Thoracic aorta (tissue), 2 donors: Measurements from ENCODE around the gene CAMK1D. TPM values are rescaled to one million over a fixed set of nuclear protein-coding genes. Genes with fewer than 3 reads are reported as not detected.

Experiments used
- ATAC-seq: fragments of 150-250 bp; one replicate; pipeline ENCODE4 v1.8.0; 2017; ENCODE audit warnings: low read depth; ENCODE audit not compliant: insufficient number of reproducible peaks, low FRiP score
- DNase-seq: peaks from one replicate; pipeline ENCODE4 v3.0.0-alpha.2; 2020; ENCODE audit warnings: low spot score
- H3K27ac ChIP-seq, 2 donors: fragments of 200-600 bp; sonication (generic); 1 replicate in 1 of 2; 2 replicates in 1 of 2; pipeline ENCODE4 v1.5.1; 2016; ENCODE audit warnings: mild to moderate bottlenecking in 2 of 2, moderate library complexity in 2 of 2
- H3K27me3 ChIP-seq: fragments of 200-600 bp; sonication (generic); replicated peaks from 2 replicates; pipeline ENCODE4 v1.6.0; 2016; ENCODE audit warnings: mild to moderate bottlenecking; ENCODE audit not compliant: insufficient read depth
- H3K36me3 ChIP-seq: fragments of 200-600 bp; sonication (generic); one replicate; pipeline ENCODE4 v1.5.1; 2016
- H3K4me1 ChIP-seq, 2 donors: fragments of 200-600 bp; sonication (generic); 1 replicate in 1 of 2; 2 replicates in 1 of 2; pipeline versions ENCODE4 v1.5.1 to v1.6.0; 2016; ENCODE audit warnings: low read depth in 2 of 2, mild to moderate bottlenecking in 1 of 2; ENCODE audit not compliant: control insufficient read depth in 1 of 2
- H3K4me3 ChIP-seq: fragments of 200-600 bp; sonication (generic); 2 replicates; pipeline ENCODE4 v1.5.1; 2016; ENCODE audit warnings: mild to moderate bottlenecking
- H3K9me3 ChIP-seq: fragments of 200-600 bp; sonication (generic); 2 replicates; pipeline ENCODE4 v1.5.1; 2016
- total RNA-seq, 2 donors: library from RNA; depleted of rRNA; stranded (reverse); fragments of >200 nt; gene quantifications; one replicate each; pipeline versions ENCODE4 v1.1.0 to v1.2.3, GENCODE V29; 2016
- TF ChIP-seq, protein P1 (sequence below): fragments of 200-600 bp; sonication (generic); IDR thresholded peaks from one replicate; pipeline ENCODE4 v1.5.1; 2019; ENCODE audit warnings: antibody characterized with exemption

CAMK1D gene
- total RNA-seq, 2 donors from 2014 or later, result 8.7 to 11.2 TPM

DNA sequence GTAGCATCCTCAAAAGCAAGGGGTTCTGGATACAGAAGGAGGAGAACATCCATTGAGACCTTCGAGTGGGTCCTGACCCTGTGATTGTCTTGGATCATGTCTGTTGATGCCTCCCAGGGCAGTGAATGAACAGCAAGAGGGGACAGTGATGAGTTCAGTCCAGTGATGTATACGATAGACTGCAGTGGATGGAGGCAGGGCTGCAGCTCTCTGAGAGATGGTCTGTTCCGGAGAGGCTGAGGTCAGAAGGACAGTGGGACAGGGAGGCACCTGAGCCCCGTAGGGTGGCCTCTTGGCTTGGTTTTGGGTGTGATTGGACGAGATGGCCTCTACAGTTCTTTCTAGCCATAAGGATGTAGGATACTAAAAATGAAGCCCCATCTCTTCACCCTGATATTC is 280.4 kb downstream of the CAMK1D start:
- DNase-seq, result no peak
- H3K27ac ChIP-seq, result no peak overlapping the region
- H3K4me1 ChIP-seq, result no peaks in the 10 kb centered on the region
- ATAC-seq, result no peak
- no peaks in the 10 kb centered on the region for H3K36me3 ChIP-seq
- no peaks in the 10 kb centered on the region for H3K9me3 ChIP-seq
- TF ChIP-seq, protein P1, sequence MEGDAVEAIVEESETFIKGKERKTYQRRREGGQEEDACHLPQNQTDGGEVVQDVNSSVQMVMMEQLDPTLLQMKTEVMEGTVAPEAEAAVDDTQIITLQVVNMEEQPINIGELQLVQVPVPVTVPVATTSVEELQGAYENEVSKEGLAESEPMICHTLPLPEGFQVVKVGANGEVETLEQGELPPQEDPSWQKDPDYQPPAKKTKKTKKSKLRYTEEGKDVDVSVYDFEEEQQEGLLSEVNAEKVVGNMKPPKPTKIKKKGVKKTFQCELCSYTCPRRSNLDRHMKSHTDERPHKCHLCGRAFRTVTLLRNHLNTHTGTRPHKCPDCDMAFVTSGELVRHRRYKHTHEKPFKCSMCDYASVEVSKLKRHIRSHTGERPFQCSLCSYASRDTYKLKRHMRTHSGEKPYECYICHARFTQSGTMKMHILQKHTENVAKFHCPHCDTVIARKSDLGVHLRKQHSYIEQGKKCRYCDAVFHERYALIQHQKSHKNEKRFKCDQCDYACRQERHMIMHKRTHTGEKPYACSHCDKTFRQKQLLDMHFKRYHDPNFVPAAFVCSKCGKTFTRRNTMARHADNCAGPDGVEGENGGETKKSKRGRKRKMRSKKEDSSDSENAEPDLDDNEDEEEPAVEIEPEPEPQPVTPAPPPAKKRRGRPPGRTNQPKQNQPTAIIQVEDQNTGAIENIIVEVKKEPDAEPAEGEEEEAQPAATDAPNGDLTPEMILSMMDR, result no peak
- H3K4me3 ChIP-seq, result no peak overlapping the region
- no peaks in the 10 kb centered on the region for H3K27me3 ChIP-seq

- no peak overlapping the region for H3K4me3 ChIP-seq
- TF ChIP-seq, protein P1, result no peak
Measured at GRCh38 chr10:12631216-12631615, 281.9 kb downstream of the CAMK1D start.

GRCh38 chr10:12631787-12632562 is 282.6 kb downstream of the CAMK1D start:
- H3K36me3 ChIP-seq, result no peaks in the 10 kb centered on the region
- no peaks in the 10 kb centered on the region for H3K27me3 ChIP-seq
- no peak for DNase-seq
- ATAC-seq, result no peak
- no peak overlapping the region for H3K4me3 ChIP-seq
- H3K9me3 ChIP-seq, result no peaks in the 10 kb centered on the region
- H3K27ac ChIP-seq, result no peak overlapping the region
- TF ChIP-seq, protein P1, result no peak
- no peaks in the 10 kb centered on the region for H3K4me1 ChIP-seq

More at GRCh38 chr10:12631216-12631615, 281.9 kb downstream of the CAMK1D start:
- DNase-seq, result no peak
- no peaks in the 10 kb centered on the region for H3K4me1 ChIP-seq
- no peaks in the 10 kb centered on the region for H3K9me3 ChIP-seq
- ATAC-seq, result no peak
- H3K27me3 ChIP-seq, result no peaks in the 10 kb centered on the region
- H3K27ac ChIP-seq, result no peak overlapping the region
- no peaks in the 10 kb centered on the region for H3K36me3 ChIP-seq

DNA sequence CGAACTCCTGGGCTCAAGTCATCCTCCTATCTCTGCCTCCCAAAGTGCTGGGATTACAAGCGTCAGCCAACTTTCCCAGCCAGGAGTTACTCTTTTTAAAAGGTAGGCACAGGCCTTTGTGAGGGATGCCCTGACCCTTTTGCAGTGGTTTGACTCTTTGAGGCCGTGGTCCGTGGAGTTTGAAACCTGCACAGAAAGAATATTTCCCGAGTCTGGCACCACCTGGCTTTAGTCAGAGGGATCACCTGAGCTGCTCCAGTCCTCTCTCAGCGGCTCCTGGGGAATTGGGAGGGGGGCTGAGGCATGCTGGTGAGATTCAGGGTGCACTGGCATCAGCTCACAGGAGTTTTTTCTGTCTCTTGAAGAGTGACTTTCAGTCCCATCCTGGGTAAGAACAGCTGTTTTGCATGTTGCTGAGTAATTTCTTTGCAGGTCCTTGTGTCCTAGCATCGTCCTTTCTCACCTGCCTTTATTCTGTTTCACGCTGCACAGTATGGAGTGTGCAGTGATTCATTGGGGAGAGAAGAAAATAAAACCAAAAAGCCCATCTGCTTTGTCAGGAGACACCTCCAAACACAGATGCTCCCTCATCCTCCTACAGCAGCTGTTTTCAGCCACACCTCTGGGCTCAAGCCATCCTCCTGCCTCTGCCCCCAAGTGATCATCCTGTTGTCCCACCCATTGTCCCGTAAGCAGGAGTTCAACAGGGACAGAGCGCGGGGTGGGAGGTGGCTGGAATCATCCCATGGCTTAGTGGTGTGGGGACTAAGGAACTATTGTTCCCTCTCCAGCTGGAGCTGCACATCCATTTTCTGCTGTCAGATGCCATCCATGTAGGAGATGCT is 284.7 kb downstream of the CAMK1D start:
- H3K36me3 ChIP-seq, result no peaks in the 10 kb centered on the region
- no peaks in the 10 kb centered on the region for H3K4me1 ChIP-seq
- TF ChIP-seq, protein P1, result no peak
- ATAC-seq (no peak), DNase-seq (no peak)
- H3K4me3 ChIP-seq, result no peak overlapping the region
- H3K27me3 ChIP-seq, result no peaks in the 10 kb centered on the region
- no peaks in the 10 kb centered on the region for H3K9me3 ChIP-seq
- H3K27ac ChIP-seq, result no peak overlapping the region

GRCh38 chr10:12634621-12634931 is 285.2 kb downstream of the CAMK1D start:
- Histone ChIP-seq H3K36me3 (no peaks in the 10 kb centered on the region), H3K4me3 (no peak overlapping the region), H3K27me3 (no peaks in the 10 kb centered on the region), H3K4me1 (no peaks in the 10 kb centered on the region), H3K9me3 (no peaks in the 10 kb centered on the region), H3K27ac (no peak overlapping the region)
- DNase-seq (no peak), ATAC-seq (no peak)
- TF ChIP-seq, protein P1, result no peak
